ENCODE results near the gene FAR2.

FAR2 gene

DNA sequence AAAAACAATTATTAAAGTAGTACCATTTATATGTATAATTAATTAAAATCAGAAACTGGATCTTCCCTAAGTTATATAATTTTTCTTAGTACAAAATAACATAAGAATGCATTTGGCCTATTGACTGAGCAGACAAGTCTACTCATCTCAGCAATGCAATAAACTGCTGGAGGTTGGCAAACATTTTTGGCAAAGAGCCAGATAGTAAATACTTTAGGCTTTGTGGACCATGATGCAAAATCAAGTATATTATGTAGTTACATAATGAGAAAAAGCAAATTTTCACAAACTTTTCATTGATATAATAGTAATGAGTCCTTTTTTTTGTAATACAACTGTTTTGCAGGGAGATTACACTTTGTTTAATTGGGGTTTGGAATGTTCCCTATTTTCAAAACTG is 201.0 kb downstream of the FAR2 start:
- TF ChIP-seq, protein P1, sequence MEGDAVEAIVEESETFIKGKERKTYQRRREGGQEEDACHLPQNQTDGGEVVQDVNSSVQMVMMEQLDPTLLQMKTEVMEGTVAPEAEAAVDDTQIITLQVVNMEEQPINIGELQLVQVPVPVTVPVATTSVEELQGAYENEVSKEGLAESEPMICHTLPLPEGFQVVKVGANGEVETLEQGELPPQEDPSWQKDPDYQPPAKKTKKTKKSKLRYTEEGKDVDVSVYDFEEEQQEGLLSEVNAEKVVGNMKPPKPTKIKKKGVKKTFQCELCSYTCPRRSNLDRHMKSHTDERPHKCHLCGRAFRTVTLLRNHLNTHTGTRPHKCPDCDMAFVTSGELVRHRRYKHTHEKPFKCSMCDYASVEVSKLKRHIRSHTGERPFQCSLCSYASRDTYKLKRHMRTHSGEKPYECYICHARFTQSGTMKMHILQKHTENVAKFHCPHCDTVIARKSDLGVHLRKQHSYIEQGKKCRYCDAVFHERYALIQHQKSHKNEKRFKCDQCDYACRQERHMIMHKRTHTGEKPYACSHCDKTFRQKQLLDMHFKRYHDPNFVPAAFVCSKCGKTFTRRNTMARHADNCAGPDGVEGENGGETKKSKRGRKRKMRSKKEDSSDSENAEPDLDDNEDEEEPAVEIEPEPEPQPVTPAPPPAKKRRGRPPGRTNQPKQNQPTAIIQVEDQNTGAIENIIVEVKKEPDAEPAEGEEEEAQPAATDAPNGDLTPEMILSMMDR (conservative IDR thresholded peaks at IDR 0.05; ENCODE audit: low read depth, low read length), result no peak
- DNase-seq (ENCODE audit: low read depth), result peak; percentile 20

DNA sequence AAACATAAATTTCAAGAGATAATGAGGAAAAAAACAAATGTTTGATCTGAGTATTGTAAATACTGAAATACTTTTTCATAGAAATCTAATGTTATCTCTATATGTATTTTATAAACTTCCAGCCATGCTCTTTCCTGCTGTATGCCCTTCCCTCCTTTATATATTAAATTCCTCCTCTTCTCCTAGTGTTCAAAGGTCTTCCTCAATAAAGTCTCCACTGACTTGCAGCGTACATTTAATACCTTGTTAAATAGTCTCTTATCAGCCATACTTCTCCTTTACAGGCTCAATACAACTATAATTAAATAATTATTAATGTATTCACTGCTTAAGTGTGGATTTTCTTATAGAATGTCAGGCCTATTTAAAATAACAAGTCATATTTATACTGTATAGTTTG is 205.9 kb downstream of the FAR2 start:
- H3K4me3 ChIP-seq (ENCODE audit: low read length), result no peak overlapping the region
- TF ChIP-seq, protein P1 (conservative IDR thresholded peaks at IDR 0.05; ENCODE audit: low read depth, low read length), result no peak
- no peak for DNase-seq (ENCODE audit: low read depth)

More for the DNA sequence above, 201.0 kb downstream of the FAR2 start:
- no peak overlapping the region for H3K4me3 ChIP-seq (ENCODE audit: low read length)

DNA sequence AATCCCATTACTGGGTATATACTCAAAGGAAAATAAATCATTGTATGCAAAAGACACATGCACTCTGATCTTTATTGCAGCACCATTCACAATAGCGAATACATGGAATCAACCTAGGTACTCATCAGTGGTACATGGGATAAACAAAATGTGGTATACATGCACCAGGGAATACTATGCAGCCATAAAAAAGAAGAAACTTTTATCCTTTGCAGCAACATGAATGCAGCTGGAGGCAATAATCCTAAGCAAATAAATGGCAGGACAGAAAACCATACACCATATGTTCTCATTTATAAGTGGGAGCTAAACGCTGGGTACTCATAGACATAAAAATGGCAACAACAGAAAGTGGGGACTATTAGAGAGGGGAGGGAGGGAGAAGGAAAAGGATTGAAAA is 216.0 kb downstream of the FAR2 start:
- no peak overlapping the region for H3K4me3 ChIP-seq (ENCODE audit: low read length)
- no peak for DNase-seq (ENCODE audit: low read depth)
- TF ChIP-seq, protein P1 (conservative IDR thresholded peaks at IDR 0.05; ENCODE audit: low read depth, low read length), result no peak

DNA sequence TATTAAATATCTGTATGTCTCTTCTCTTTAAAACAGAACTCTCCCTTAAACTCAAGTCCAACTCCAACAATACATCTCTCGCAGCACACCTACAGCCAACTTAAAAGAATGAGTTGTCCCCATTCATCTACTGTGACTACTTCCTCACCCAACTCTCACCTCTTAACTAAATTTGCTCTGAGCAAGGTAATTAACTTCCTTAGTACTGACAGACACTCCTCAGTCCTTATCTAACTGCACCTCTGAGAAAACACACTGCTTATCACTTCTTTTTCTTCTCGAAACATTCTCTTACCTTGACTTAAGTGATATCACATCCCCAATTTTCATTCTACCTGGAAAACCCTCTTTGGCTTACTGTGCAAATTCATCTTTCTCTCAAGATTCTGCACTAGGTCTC is 224.9 kb downstream of the FAR2 start:
- TF ChIP-seq, protein P1 (conservative IDR thresholded peaks at IDR 0.05; ENCODE audit: low read depth, low read length), result no peak
- DNase-seq (ENCODE audit: low read depth), result no peak
- no peak overlapping the region for H3K4me3 ChIP-seq (ENCODE audit: low read length)

DNA sequence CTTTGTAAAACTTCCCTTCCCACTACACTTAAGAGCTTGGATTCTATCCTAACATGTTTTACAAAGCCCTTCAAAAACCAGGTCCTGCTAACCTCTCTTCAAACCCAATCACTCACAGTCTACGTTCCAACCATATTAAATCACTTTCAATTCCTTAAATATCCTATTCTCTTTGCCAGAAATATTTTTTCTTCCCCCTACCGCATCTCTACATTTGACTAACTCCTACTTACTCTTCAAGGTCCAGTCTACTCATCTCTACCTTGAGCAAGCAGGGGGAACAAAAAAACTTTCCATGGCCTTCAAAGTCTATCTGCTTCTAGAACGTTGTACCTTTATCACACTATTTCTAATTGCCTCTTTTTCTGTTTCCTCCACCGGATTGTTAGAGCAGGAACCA is 225.8 kb downstream of the FAR2 start:
- no peak for DNase-seq (ENCODE audit: low read depth)
- H3K4me3 ChIP-seq (ENCODE audit: low read length), result no peak overlapping the region
- TF ChIP-seq, protein P1 (conservative IDR thresholded peaks at IDR 0.05; ENCODE audit: low read depth, low read length), result no peak

DNA sequence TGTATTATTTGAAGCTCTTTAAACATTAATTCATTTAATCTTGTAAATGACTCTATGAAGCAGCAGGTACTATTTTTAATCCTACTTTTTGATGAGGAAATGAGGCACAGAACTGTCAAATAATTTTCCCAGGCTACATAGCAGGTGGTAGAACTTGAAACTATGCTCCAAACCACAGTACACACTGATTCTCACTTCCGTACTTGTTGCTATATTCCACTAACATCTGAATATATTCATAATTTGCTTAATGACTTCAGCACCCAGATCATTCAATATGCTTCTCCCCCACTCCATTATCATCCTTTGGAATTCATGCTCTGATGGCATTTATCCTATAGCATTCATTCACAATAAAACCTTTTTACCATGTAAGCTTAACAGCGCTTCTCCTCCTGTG is 227.0 kb downstream of the FAR2 start:
- TF ChIP-seq, protein P1 (conservative IDR thresholded peaks at IDR 0.05; ENCODE audit: low read depth, low read length), result no peak
- no peak overlapping the region for H3K4me3 ChIP-seq (ENCODE audit: low read length)
- DNase-seq (ENCODE audit: low read depth), result no peak

DNA sequence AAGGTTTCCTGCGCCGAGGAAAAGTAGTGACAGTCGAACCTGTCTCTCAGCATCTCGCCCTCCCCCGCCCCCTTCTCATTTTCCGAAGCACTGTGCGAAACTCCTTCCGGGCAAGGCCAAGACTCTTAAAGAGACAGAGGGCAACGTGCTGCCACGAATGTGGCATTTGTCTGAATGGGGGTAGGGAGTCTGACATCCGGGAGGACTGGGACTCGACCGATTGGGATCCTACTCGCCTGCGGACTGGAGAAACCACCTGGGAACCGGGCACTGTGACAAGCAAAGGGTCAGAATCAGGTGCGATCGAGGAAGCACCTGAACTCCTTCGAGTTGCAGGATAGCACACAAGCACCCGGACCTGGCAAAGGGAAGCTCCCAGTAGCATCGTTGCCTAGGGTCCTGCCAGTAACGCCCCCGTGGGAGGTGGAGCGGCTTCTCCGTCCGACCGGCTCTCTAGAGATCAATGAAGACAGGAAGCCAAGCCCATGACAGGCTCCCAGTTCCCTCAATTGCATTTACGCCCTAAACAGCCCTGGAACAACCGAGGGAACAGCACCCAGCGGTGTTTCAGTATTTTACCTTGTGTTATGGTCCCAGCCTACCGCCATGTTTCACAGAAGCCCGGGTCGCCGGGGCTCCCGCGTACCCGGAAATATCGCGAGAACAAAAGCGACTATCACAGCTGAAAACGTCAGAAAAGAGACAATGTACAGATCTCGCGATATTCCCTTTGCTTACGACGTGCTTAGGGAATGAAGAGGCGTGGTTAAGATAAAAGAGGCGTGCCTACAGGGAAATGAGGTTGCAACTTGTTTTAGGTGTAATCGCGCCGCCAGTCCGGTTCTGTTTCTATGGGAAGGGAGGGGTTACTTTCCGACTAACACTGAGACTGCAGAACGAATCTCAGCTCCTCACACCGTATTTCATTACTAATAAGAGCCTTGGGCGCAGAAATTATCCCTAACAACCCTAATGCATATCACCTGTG is 231.8 kb downstream of the FAR2 start, which contains the start of gene ERGIC2:
TSS of gene ERGIC2 (minus strand) at position 637 of the 988 bp plus-strand sequence. CDS start 9,539 bp downstream, outside the sequence.
- TF ChIP-seq, protein P1 (conservative IDR thresholded peaks at IDR 0.05; ENCODE audit: low read depth, low read length), result no peak
- DNase-seq (ENCODE audit: low read depth), result peak; percentile 97
- peak within 1 kb of the TSS; percentile 99 for H3K4me3 ChIP-seq (ENCODE audit: low read length)

All from retinal pigment epithelial cell (primary cell).